ENCODE results near the gene USP13. TPM values are rescaled to one million over a fixed set of nuclear protein-coding genes. Genes with fewer than 3 reads are reported as not detected.

The USP13 gene, protein sequence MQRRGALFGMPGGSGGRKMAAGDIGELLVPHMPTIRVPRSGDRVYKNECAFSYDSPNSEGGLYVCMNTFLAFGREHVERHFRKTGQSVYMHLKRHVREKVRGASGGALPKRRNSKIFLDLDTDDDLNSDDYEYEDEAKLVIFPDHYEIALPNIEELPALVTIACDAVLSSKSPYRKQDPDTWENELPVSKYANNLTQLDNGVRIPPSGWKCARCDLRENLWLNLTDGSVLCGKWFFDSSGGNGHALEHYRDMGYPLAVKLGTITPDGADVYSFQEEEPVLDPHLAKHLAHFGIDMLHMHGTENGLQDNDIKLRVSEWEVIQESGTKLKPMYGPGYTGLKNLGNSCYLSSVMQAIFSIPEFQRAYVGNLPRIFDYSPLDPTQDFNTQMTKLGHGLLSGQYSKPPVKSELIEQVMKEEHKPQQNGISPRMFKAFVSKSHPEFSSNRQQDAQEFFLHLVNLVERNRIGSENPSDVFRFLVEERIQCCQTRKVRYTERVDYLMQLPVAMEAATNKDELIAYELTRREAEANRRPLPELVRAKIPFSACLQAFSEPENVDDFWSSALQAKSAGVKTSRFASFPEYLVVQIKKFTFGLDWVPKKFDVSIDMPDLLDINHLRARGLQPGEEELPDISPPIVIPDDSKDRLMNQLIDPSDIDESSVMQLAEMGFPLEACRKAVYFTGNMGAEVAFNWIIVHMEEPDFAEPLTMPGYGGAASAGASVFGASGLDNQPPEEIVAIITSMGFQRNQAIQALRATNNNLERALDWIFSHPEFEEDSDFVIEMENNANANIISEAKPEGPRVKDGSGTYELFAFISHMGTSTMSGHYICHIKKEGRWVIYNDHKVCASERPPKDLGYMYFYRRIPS
- total RNA-seq (10 to 100 TPM; 14.9 to 25.2 TPM), polyA plus RNA-seq (1 to 10 TPM; 4.3 to 5.9 TPM)
- long read RNA-seq, donor 1, full-length matches to known transcripts: 3 of 9 reads
- long read RNA-seq, donor 1, partial matches to known transcripts: 6 of 9 reads
- long read RNA-seq, donor 1, other reads (novel, unspliced or antisense): 0 of 9 reads
- long read RNA-seq, donor 2, full-length matches to known transcripts: 1 of 11 reads
- long read RNA-seq, donor 2, partial matches to known transcripts: 10 of 11 reads
- long read RNA-seq, donor 2, other reads (novel, unspliced or antisense): 0 of 11 reads
- long read RNA-seq, donor 3: 0 reads
- long read RNA-seq, donor 4: 0 reads
- long read RNA-seq, donor 5, full-length matches to known transcripts: 2 of 19 reads
- long read RNA-seq, donor 5, partial matches to known transcripts: 17 of 19 reads
- long read RNA-seq, donor 5, other reads (novel, unspliced or antisense): 0 of 19 reads

DNA sequence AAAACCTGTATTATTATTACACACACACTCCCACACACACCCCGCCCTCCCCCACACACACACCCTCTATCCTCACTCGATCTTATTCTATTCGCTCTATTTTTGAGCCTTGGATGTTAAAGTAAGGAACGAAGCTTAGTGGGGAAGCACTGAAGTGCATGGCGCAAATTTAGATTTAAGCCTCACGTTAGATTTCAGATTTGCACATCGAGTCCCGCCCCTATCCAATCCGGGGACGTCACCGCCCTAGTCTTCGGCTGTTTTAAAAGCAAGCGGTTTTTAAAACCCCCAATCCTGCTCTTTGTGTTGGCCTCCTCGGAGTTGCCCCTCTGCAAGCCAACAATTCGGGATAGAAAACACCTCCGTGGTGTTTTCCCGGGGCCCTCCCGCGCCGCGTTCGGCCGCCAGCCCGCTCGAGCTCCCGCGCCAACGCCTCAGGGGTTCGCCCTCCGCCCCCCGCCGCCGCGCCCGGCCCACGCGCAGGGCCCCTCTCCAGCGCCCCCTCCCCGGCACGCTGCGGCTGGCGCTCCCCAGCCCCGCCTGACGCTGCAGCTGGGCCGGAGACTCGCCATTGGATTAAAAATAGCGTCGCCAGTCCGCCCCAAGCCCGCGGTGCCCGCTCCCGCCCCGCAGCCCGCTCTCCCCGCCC, at the start of gene USP13:
USP13 (plus strand) TSS at position 594 of the 649 bp plus-strand sequence. CDS start 186 bp downstream, outside the sequence.
- Histone ChIP-seq H3K9me3 (ENCODE audit: control insufficient read depth in 4 of 4, insufficient read depth in 3 of 4, low read length in 3 of 4) (no peaks in the 10 kb centered on the region), H3K27ac (ENCODE audit: low read depth in 1 of 2, low read length in 1 of 2) (peak within 1 kb of the TSS; percentile 93 to 95), H3K4me3 (peak within 1 kb of the TSS; percentile 84), H3K36me3 (ENCODE audit: control insufficient read depth in 4 of 4, insufficient read depth in 4 of 4, low read length in 4 of 4) (no peaks in the 10 kb centered on the region), H3K4me1 (ENCODE audit: control insufficient read depth in 5 of 5, insufficient read depth in 5 of 5, low read length in 5 of 5) (peaks cover 0 to 10% (median 6%) of the 10 kb centered on the region in 5 donors), H3K9ac (ENCODE audit: insufficient read depth in 1 of 2, low read length in 2 of 2) (peak within 1 kb of the TSS; percentile 76 to 85), H3K27me3 (ENCODE audit: control insufficient read depth in 3 of 3, insufficient read depth in 3 of 3, low read length in 2 of 3) (no peaks in the 10 kb centered on the region)
- TF ChIP-seq, protein P1, sequence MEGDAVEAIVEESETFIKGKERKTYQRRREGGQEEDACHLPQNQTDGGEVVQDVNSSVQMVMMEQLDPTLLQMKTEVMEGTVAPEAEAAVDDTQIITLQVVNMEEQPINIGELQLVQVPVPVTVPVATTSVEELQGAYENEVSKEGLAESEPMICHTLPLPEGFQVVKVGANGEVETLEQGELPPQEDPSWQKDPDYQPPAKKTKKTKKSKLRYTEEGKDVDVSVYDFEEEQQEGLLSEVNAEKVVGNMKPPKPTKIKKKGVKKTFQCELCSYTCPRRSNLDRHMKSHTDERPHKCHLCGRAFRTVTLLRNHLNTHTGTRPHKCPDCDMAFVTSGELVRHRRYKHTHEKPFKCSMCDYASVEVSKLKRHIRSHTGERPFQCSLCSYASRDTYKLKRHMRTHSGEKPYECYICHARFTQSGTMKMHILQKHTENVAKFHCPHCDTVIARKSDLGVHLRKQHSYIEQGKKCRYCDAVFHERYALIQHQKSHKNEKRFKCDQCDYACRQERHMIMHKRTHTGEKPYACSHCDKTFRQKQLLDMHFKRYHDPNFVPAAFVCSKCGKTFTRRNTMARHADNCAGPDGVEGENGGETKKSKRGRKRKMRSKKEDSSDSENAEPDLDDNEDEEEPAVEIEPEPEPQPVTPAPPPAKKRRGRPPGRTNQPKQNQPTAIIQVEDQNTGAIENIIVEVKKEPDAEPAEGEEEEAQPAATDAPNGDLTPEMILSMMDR (IDR thresholded peaks at IDR 0.05; ENCODE audit: control extremely low read depth, extremely low read depth): no peak
- DNase-seq: peak; percentile 90 to 94 (median 91)
- ATAC-seq (ENCODE audit: insufficient read depth, low FRiP score): peak; percentile 70
- 1% methylated on average over 42 to 56 of the region's 56 CpGs for WGBS, 2 donors

DNA sequence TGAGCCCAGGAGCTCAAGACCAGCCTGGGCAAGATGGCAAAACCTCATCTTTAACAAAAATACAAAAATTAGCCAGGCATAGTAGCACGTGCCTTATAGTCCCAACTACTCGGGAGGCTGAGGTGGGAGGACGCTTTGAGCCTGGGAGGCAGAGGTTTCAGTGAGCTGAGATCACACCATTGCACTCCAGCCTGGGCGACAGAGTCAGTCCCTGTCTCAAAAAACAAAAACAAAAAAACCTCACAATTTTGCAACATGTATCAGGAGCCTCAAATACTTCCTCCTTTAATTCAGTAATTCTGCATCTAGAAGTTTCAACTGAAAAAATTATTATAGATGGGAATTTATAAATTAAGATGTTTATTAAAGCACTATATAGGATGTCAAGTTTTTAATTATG, 49.5 kb upstream of the USP13 start:
- Histone ChIP-seq H3K27ac (ENCODE audit: low read depth in 1 of 2, low read length in 1 of 2) (no peak overlapping the region), H3K9ac (ENCODE audit: insufficient read depth in 1 of 2, low read length in 2 of 2) (peak overlapping the region in 1 of 2 donors; percentile 13), H3K4me3 (no peak overlapping the region), H3K27me3 (ENCODE audit: control insufficient read depth in 3 of 3, insufficient read depth in 3 of 3, low read length in 2 of 3) (no peaks in the 10 kb centered on the region), H3K9me3 (ENCODE audit: control insufficient read depth in 4 of 4, insufficient read depth in 3 of 4, low read length in 3 of 4) (no peaks in the 10 kb centered on the region), H3K36me3 (ENCODE audit: control insufficient read depth in 4 of 4, insufficient read depth in 4 of 4, low read length in 4 of 4) (peaks cover 8 to 29% (median 16%) of the 10 kb centered on the region in 4 donors), H3K4me1 (ENCODE audit: control insufficient read depth in 5 of 5, insufficient read depth in 5 of 5, low read length in 5 of 5) (peaks cover 0 to 9% (median 4%) of the 10 kb centered on the region in 5 donors)
- TF ChIP-seq, protein P1 (IDR thresholded peaks at IDR 0.05; ENCODE audit: control extremely low read depth, extremely low read depth): no peak
- ATAC-seq (ENCODE audit: insufficient read depth, low FRiP score): no peak
- 70 to 71% methylated on average over 4 of the region's 4 CpGs for WGBS, 2 donors
- no peak for DNase-seq

DNA sequence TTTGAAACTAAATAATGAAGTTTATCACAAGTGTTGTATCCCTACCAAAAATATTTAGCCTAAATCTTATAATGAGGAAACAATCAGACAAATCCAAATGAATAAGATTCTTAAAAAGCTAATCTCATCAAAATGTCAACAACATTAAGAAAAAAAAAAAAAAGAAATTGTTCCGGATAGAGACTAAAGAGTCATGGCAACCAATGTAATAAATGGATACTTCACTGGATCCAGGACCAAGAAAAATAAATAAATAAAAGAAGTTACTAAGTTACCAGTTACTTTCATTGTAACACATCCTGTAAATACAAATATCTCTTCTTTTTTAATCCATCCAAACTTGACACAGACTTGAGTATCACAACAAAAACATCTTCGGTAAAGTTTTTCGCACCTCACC, 49.0 kb upstream of the USP13 start:
- no peaks in the 10 kb centered on the region for H3K9me3 ChIP-seq (ENCODE audit: control insufficient read depth in 4 of 4, insufficient read depth in 3 of 4, low read length in 3 of 4)
- H3K27me3 ChIP-seq (ENCODE audit: control insufficient read depth in 3 of 3, insufficient read depth in 3 of 3, low read length in 2 of 3): no peaks in the 10 kb centered on the region
- TF ChIP-seq, protein P1 (IDR thresholded peaks at IDR 0.05; ENCODE audit: control extremely low read depth, extremely low read depth): no peak
- peaks cover 0 to 9% (median 4%) of the 10 kb centered on the region in 5 donors for H3K4me1 ChIP-seq (ENCODE audit: control insufficient read depth in 5 of 5, insufficient read depth in 5 of 5, low read length in 5 of 5)
- peak overlapping the region; percentile 96 to 98 for H3K9ac ChIP-seq (ENCODE audit: insufficient read depth in 1 of 2, low read length in 2 of 2)
- peaks cover 4 to 26% (median 12%) of the 10 kb centered on the region in 4 donors for H3K36me3 ChIP-seq (ENCODE audit: control insufficient read depth in 4 of 4, insufficient read depth in 4 of 4, low read length in 4 of 4)
- peak overlapping the region; percentile 84 to 95 for H3K27ac ChIP-seq (ENCODE audit: low read depth in 1 of 2, low read length in 1 of 2)
- peak overlapping the region; percentile 73 for H3K4me3 ChIP-seq
- DNase-seq (no peak), ATAC-seq (ENCODE audit: insufficient read depth, low FRiP score) (no peak)
- 0 to 1% methylated on average over 3 of the region's 3 CpGs for WGBS, 2 donors
